GM12801 (cell line): ENCODE measurements around the gene NHSL2.

Experiments
- CTCF ChIP-seq: IDR thresholded peaks from one replicate; pipeline ENCODE4 v1.5.1; 2011; ENCODE audit warnings: control low read depth; ENCODE audit not compliant: insufficient read length; ENCODE audit errors: extremely low read depth

Gene NHSL2

GRCh38 chrX:72158773-72159172, 248.1 kb downstream of the NHSL2 start:
- no peak for TF ChIP-seq CTCF

GRCh38 chrX:72159769-72160168, 249.1 kb downstream of the NHSL2 start:
- no peak for TF ChIP-seq CTCF

GRCh38 chrX:72165551-72165950, 254.9 kb downstream of the NHSL2 start:
- TF ChIP-seq CTCF: no peak

GRCh38 chrX:72169008-72169728, 258.5 kb downstream of the NHSL2 start:
- no peak for TF ChIP-seq CTCF

GRCh38 chrX:72176981-72177380, 266.3 kb downstream of the NHSL2 start:
- no peak for TF ChIP-seq CTCF

GRCh38 chrX:72180539-72180938, 269.9 kb downstream of the NHSL2 start:
- no peak for TF ChIP-seq CTCF

GRCh38 chrX:72181178-72182125, 270.8 kb downstream of the NHSL2 start, which contains the start of gene PIN4:
TSS of gene PIN4 (plus strand) at chrX:72181757. CDS start at chrX:72181786, 29 bp downstream.
- TF ChIP-seq CTCF: no peak
